ENCODE results near the gene ARL5A. TPM values are rescaled to one million over a fixed set of nuclear protein-coding genes. Genes with fewer than 3 reads are reported as not detected.

The ARL5A gene
- polyA plus RNA-seq, 3 donors = 21.3 to 85.8 (median 74.5) TPM

DNA sequence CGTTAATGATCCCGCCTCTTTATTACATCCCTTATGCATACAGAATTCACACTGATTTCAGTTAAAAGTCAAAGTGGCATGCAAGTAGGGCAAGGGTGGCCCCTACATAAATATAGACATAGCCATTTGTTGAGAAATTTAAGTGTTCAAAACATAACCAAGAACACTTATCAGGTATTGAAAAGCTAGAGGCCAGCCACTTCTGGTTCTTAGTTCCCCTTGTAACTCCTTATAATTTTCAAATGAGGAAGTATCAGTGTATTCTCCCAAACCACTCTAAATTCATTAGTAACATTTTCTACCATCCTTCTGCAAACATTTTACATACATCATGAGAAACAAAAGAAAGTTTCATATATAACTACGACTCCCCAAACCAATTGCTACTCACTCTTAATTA lies 5.8 kb upstream of the ARL5A start:
- Histone ChIP-seq H3K9me3 (replicated peaks in 1 of 2; ENCODE audit: control insufficient read depth in 1 of 2, insufficient read depth in 1 of 2, low read length in 2 of 2) (no peaks in the 10 kb centered on the region), H3K9ac (ENCODE audit: insufficient read depth, low read length, poor library complexity, severe bottlenecking) (no peak overlapping the region), H3K4me2 (replicated peaks; ENCODE audit: extremely low read depth, low read length, poor library complexity, severe bottlenecking) (no peak overlapping the region), H2AFZ (ENCODE audit: insufficient read depth, low read depth, low read length, poor library complexity, severe bottlenecking) (no peak overlapping the region), H3K27me3 (ENCODE audit: control insufficient read depth in 2 of 2, insufficient read depth in 2 of 2, low read length in 2 of 2) (no peaks in the 10 kb centered on the region), H3K27ac (ENCODE audit: low read depth in 1 of 2, low read length in 2 of 2) (no peak overlapping the region), H4K20me1 (ENCODE audit: insufficient read depth, low read length) (no peaks in the 10 kb centered on the region), H3K4me1 (ENCODE audit: control insufficient read depth in 1 of 2, insufficient read depth in 2 of 2, low read length in 2 of 2) (peaks cover 3 to 18% of the 10 kb centered on the region in 2 donors), H3K79me2 (ENCODE audit: insufficient read depth, low read length) (no peaks in the 10 kb centered on the region), H3K4me3 (replicated peaks in 1 of 3; ENCODE audit: low read depth in 2 of 3, low read length in 3 of 3) (no peak overlapping the region), H3K36me3 (replicated peaks in 1 of 2; ENCODE audit: control insufficient read depth in 1 of 2, insufficient read depth in 2 of 2, low read length in 2 of 2) (no peaks in the 10 kb centered on the region)
- peak; percentile 14 to 66 (median 34) for DNase-seq
- peak overlapping the region in 1 of 2 donors; percentile 68 for H3K4me3 Mint-ChIP-seq
- TF ChIP-seq, protein P1, sequence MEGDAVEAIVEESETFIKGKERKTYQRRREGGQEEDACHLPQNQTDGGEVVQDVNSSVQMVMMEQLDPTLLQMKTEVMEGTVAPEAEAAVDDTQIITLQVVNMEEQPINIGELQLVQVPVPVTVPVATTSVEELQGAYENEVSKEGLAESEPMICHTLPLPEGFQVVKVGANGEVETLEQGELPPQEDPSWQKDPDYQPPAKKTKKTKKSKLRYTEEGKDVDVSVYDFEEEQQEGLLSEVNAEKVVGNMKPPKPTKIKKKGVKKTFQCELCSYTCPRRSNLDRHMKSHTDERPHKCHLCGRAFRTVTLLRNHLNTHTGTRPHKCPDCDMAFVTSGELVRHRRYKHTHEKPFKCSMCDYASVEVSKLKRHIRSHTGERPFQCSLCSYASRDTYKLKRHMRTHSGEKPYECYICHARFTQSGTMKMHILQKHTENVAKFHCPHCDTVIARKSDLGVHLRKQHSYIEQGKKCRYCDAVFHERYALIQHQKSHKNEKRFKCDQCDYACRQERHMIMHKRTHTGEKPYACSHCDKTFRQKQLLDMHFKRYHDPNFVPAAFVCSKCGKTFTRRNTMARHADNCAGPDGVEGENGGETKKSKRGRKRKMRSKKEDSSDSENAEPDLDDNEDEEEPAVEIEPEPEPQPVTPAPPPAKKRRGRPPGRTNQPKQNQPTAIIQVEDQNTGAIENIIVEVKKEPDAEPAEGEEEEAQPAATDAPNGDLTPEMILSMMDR (IDR thresholded peaks at IDR 0.05) = no peak
- H3K27ac Mint-ChIP-seq = peak overlapping the region in 3 of 7 donors; percentile 31 to 58 (median 54)
- no peaks in the 10 kb centered on the region for H3K36me3 Mint-ChIP-seq
- intact Hi-C loops (cut with micrococcal nuclease) = no loop called here
- no peaks in the 10 kb centered on the region for H3K9me3 Mint-ChIP-seq
- H3K27me3 Mint-ChIP-seq (ENCODE audit: low read depth in 3 of 3) = no peaks in the 10 kb centered on the region
- H3K4me1 Mint-ChIP-seq = peaks cover 9% of the 10 kb centered on the region
- no CpG with 5 or more reads among the region's 3 CpGs for WGBS (ENCODE audit: insufficient coverage)

DNA sequence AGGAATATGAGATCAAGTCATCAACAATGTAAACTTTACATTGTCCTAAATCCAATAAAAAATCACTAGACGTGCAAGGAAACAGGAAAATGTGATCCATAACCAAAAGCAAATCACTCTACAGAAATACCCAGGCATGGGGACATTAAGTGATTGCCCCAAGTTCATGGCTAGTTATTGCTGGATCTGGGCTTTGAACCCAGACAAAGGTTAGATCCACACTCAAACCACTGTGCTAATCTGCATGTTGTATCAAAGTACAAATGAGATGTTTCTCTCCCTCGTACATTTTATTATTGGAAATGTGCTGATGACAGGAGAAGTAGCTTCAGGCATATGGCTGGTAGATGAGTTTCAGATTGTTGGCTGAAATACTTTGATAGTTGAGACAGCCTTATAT lies 2.7 kb upstream of the ARL5A start:
- no peak overlapping the region for H3K9ac ChIP-seq (ENCODE audit: insufficient read depth, low read length, poor library complexity, severe bottlenecking)
- Mint-ChIP-seq H3K36me3 (peaks cover 0 to 1% of the 10 kb centered on the region in 2 donors), H3K27me3 (ENCODE audit: low read depth in 3 of 3) (no peaks in the 10 kb centered on the region), H3K4me1 (peaks cover 32% of the 10 kb centered on the region), H3K9me3 (no peaks in the 10 kb centered on the region), H3K4me3 (no peak overlapping the region), H3K27ac (no peak overlapping the region)
- peaks cover 23 to 34% of the 10 kb centered on the region in 2 donors for H3K4me1 ChIP-seq (ENCODE audit: control insufficient read depth in 1 of 2, insufficient read depth in 2 of 2, low read length in 2 of 2)
- no peaks in the 10 kb centered on the region for H3K9me3 ChIP-seq (replicated peaks in 1 of 2; ENCODE audit: control insufficient read depth in 1 of 2, insufficient read depth in 1 of 2, low read length in 2 of 2)
- H2AFZ ChIP-seq (ENCODE audit: insufficient read depth, low read depth, low read length, poor library complexity, severe bottlenecking) = no peak overlapping the region
- WGBS (ENCODE audit: insufficient coverage) = 100% methylated on average over 1 of the region's 2 CpGs
- TF ChIP-seq, protein P1 (IDR thresholded peaks at IDR 0.05) = no peak
- H3K36me3 ChIP-seq (replicated peaks in 1 of 2; ENCODE audit: control insufficient read depth in 1 of 2, insufficient read depth in 2 of 2, low read length in 2 of 2) = no peaks in the 10 kb centered on the region
- H3K79me2 ChIP-seq (ENCODE audit: insufficient read depth, low read length) = peaks cover 23% of the 10 kb centered on the region
- intact Hi-C loops (cut with micrococcal nuclease) = no loop called here
- H3K4me3 ChIP-seq (replicated peaks in 1 of 3; ENCODE audit: low read depth in 2 of 3, low read length in 3 of 3) = no peak overlapping the region
- no peak overlapping the region for H3K27ac ChIP-seq (ENCODE audit: low read depth in 1 of 2, low read length in 2 of 2)
- H3K27me3 ChIP-seq (ENCODE audit: control insufficient read depth in 2 of 2, insufficient read depth in 2 of 2, low read length in 2 of 2) = no peaks in the 10 kb centered on the region
- DNase-seq = no peak
- no peaks in the 10 kb centered on the region for H4K20me1 ChIP-seq (ENCODE audit: insufficient read depth, low read length)
- H3K4me2 ChIP-seq (replicated peaks; ENCODE audit: extremely low read depth, low read length, poor library complexity, severe bottlenecking) = no peak overlapping the region

All from CD14-positive monocyte (primary cell).